ENCODE results near the gene TFCP2.
"Not testable (repeated sequence)": the region's sequence is repeated elsewhere in the genome, so short reads cannot be mapped to it uniquely, and the experiment has no call there.

Gene TFCP2

GRCh38 chr12:51081421-51081820 is 91.5 kb downstream of the TFCP2 start:
- no peaks in the 10 kb centered on the region for H4K20me1 ChIP-seq (ENCODE audit: low read depth, low read length)
- no peaks in the 10 kb centered on the region for H3K9me3 ChIP-seq (ENCODE audit: insufficient read depth, low read length)
- 0 out of 2 replicates have a peak, but pooled peaks cover 8% of the 10 kb centered on the region for H3F3A ChIP-seq (ENCODE audit: insufficient read depth)
- H3K79me2 ChIP-seq (ENCODE audit: insufficient read depth, low read length), result no peaks in the 10 kb centered on the region
- no peak overlapping the region for H3K4me2 ChIP-seq (ENCODE audit: low read depth, low read length, poor library complexity, severe bottlenecking)
- H2AFZ ChIP-seq (ENCODE audit: low read depth, low read length, severe bottlenecking), result no peak overlapping the region
- no peak overlapping the region for H3K4me3 ChIP-seq (ENCODE audit: insufficient read depth, low read length, poor library complexity, severe bottlenecking)
- H3K27ac ChIP-seq (ENCODE audit: low read depth, low read length), result no peak overlapping the region
- TF ChIP-seq CTCF (IDR thresholded peaks at IDR 0.05; ENCODE audit: insufficient read depth, low read length, poor library complexity, severe bottlenecking) (no peak), EZH2phosphoT487 (conservative IDR thresholded peaks at IDR 0.05; ENCODE audit: low read length) (no peak)
- no peaks in the 10 kb centered on the region for H3K27me3 ChIP-seq (ENCODE audit: low read length)
- H3K9me2 ChIP-seq (replicated peaks; ENCODE audit: insufficient read depth, low read length), result no peaks in the 10 kb centered on the region
- H3K9ac ChIP-seq (ENCODE audit: low read length), result no peak overlapping the region
- no peaks in the 10 kb centered on the region for H3K36me3 ChIP-seq (ENCODE audit: low read length)

GRCh38 chr12:51080136-51080535 is 92.8 kb downstream of the TFCP2 start:
- TF ChIP-seq CTCF (IDR thresholded peaks at IDR 0.05; ENCODE audit: insufficient read depth, low read length, poor library complexity, severe bottlenecking) (no peak), EZH2phosphoT487 (conservative IDR thresholded peaks at IDR 0.05; ENCODE audit: low read length) (no peak)
- H4K20me1 ChIP-seq (ENCODE audit: low read depth, low read length), result no peaks in the 10 kb centered on the region
- no peak overlapping the region for H3K27ac ChIP-seq (ENCODE audit: low read depth, low read length)
- no peak overlapping the region for H3K4me2 ChIP-seq (ENCODE audit: low read depth, low read length, poor library complexity, severe bottlenecking)
- H3K36me3 ChIP-seq (ENCODE audit: low read length), result no peaks in the 10 kb centered on the region
- H2AFZ ChIP-seq (ENCODE audit: low read depth, low read length, severe bottlenecking), result no peak overlapping the region
- no peaks in the 10 kb centered on the region for H3K79me2 ChIP-seq (ENCODE audit: insufficient read depth, low read length)
- H3K9me3 ChIP-seq (ENCODE audit: insufficient read depth, low read length), result no peaks in the 10 kb centered on the region
- no peaks in the 10 kb centered on the region for H3K27me3 ChIP-seq (ENCODE audit: low read length)
- no peaks in the 10 kb centered on the region for H3F3A ChIP-seq (ENCODE audit: insufficient read depth)
- no peak overlapping the region for H3K9ac ChIP-seq (ENCODE audit: low read length)
- no peaks in the 10 kb centered on the region for H3K9me2 ChIP-seq (replicated peaks; ENCODE audit: insufficient read depth, low read length)
- no peak overlapping the region for H3K4me3 ChIP-seq (ENCODE audit: insufficient read depth, low read length, poor library complexity, severe bottlenecking)

GRCh38 chr12:51078866-51079265 is 94.1 kb downstream of the TFCP2 start:
- H3K36me3 ChIP-seq (ENCODE audit: low read length); H3K4me2 ChIP-seq (ENCODE audit: low read depth, low read length, poor library complexity, severe bottlenecking); H3K9me2 ChIP-seq (replicated peaks; ENCODE audit: insufficient read depth, low read length); H3K4me3 ChIP-seq (ENCODE audit: insufficient read depth, low read length, poor library complexity, severe bottlenecking); H3K27ac ChIP-seq (ENCODE audit: low read depth, low read length); H2AFZ ChIP-seq (ENCODE audit: low read depth, low read length, severe bottlenecking); H3K79me2 ChIP-seq (ENCODE audit: insufficient read depth, low read length); H3F3A ChIP-seq (ENCODE audit: insufficient read depth); H3K9me3 ChIP-seq (ENCODE audit: insufficient read depth, low read length); H4K20me1 ChIP-seq (ENCODE audit: low read depth, low read length); H3K9ac ChIP-seq (ENCODE audit: low read length); H3K27me3 ChIP-seq (ENCODE audit: low read length): not testable (repeated sequence)

- not testable (repeated sequence) for H3K9me3 ChIP-seq (ENCODE audit: insufficient read depth, low read length); H2AFZ ChIP-seq (ENCODE audit: low read depth, low read length, severe bottlenecking); H3K4me2 ChIP-seq (ENCODE audit: low read depth, low read length, poor library complexity, severe bottlenecking); H3F3A ChIP-seq (ENCODE audit: insufficient read depth); H3K27ac ChIP-seq (ENCODE audit: low read depth, low read length); H3K4me3 ChIP-seq (ENCODE audit: insufficient read depth, low read length, poor library complexity, severe bottlenecking); H3K9me2 ChIP-seq (replicated peaks; ENCODE audit: insufficient read depth, low read length); H4K20me1 ChIP-seq (ENCODE audit: low read depth, low read length); H3K36me3 ChIP-seq (ENCODE audit: low read length); H3K9ac ChIP-seq (ENCODE audit: low read length); H3K79me2 ChIP-seq (ENCODE audit: insufficient read depth, low read length); H3K27me3 ChIP-seq (ENCODE audit: low read length)
These were observed 94.6 kb downstream of the TFCP2 start for GRCh38 chr12:51078346-51078745.

All from SU-DHL-6 (cell line).